Measurements from ENCODE around the gene USHBP1. TPM values are rescaled to one million over a fixed set of nuclear protein-coding genes. Genes with fewer than 3 reads are reported as not detected.

USHBP1 gene
- total and polyA plus RNA-seq, 2 of the 13 experiments (the other 11 are each of a cell fraction or from before 2014, with no cell fraction given), result 0.15 to 1.5 TPM

- TF ChIP-seq AHDC1 (CRISPR knock-in tag; IDR thresholded peaks at IDR 0.05; ENCODE audit: borderline replicate concordance) (no peak), ZNF770 (CRISPR knock-in tag; IDR thresholded peaks at IDR 0.05) (0 out of 2 replicates have a peak, but pooled peaks have one; percentile 40), PHF8 (CRISPR knock-in tag; IDR thresholded peaks at IDR 0.05) (peak; percentile 69), ATF7-NPFF (CRISPR knock-in tag; IDR thresholded peaks at IDR 0.05; ENCODE audit: low read depth) (no peak), TSC22D2 (CRISPR knock-in tag; IDR thresholded peaks at IDR 0.05; ENCODE audit: borderline replicate concordance) (0 out of 2 replicates have a peak, but pooled peaks have one; percentile 54), MXI1 (IDR thresholded peaks at IDR 0.05; ENCODE audit: borderline replicate concordance, low read depth, low read length) (peak; percentile 57; the same call in 1 of the 3 replicates), ZBTB40 (IDR thresholded peaks at IDR 0.05) (peak; percentile 46; the same call in 1 of the 2 replicates), ZBTB40 (CRISPR knock-in tag; IDR thresholded peaks at IDR 0.05) (no peak), ZNF225 (CRISPR knock-in tag; IDR thresholded peaks at IDR 0.05) (no peak)
Measured at GRCh38 chr19:17266975-17267788, 2.6 kb upstream of the USHBP1 start, which contains the start of gene BABAM1 (continued).

Data from HepG2 (cell line).